GM12878 (cell line): ENCODE results near the gene KLHL25.

ENCODE experiments used
- BCL11A ChIP-seq: IDR thresholded peaks from 2 replicates; pipeline ENCODE4 v1.6.1; 2011; ENCODE audit warnings: low read depth, low read length
- POLR2AphosphoS5 ChIP-seq: IDR thresholded peaks from 2 replicates; pipeline ENCODE4 v1.6.1; 2011; ENCODE audit warnings: mild to moderate bottlenecking, low read length, inconsistent platforms
- ZNF384 ChIP-seq: IDR thresholded peaks from 2 replicates; pipeline ENCODE4 v1.6.1; 2012; ENCODE audit warnings: low read depth, mild to moderate bottlenecking, low read length, improper control_type of control experiment, borderline replicate concordance

DNA sequence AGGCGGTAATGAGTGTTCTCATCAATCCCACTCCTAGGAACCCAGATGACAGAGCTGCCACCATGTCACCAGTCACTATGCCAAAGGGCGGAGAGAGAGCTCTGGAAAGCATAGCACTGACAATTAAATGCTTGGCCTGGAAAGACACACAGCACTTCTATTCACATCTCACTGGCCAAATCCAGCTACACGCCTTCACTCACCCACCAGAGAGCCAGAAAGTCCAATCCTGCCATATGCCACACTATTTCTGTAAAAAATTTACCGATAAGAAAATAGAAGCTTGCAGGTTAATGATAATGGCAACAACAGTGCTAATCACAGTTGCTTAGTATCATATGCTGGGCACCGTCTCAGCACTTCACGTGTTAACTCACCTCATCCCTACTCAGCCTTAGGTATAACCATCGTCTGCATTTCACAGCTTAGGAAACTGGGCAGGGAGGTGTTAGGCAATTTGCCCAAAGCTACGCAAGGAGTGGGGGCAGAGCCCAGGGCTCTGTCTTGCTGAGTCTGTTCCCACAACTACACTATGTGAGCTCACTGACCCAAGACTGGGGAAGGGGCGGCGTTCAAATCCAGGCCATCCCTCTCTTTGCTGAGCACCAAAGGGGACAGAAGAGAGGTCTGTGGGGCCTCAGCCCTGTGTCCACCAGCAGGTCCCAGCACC lies 16.5 kb downstream of the KLHL25 start:
- TF ChIP-seq POLR2AphosphoS5 (no peak), ZNF384 (no peak), BCL11A (no peak)
